H9 (cell line): ENCODE data around the gene KRTAP10-11. TPM values are rescaled to one million over a fixed set of nuclear protein-coding genes. Genes with fewer than 3 reads are reported as not detected.

Source experiments
- DNase-seq: peaks from one replicate; pipeline ENCODE4 v3.0.0-alpha.2; 2017
- H2AFZ ChIP-seq: one replicate; pipeline ENCODE4 v1.6.1; 2013; ENCODE audit warnings: mild to moderate bottlenecking, low read length, control low read depth, moderate library complexity
- H2AK5ac ChIP-seq: 2 replicates; pipeline ENCODE4 v1.6.1; 2013; ENCODE audit warnings: low read length, control low read depth, mixed read lengths; ENCODE audit not compliant: insufficient read length
- H2BK120ac ChIP-seq: one replicate; pipeline ENCODE4 v1.6.1; 2013; ENCODE audit warnings: low read depth, mild to moderate bottlenecking, low read length, control low read depth, inconsistent platforms; ENCODE audit not compliant: poor library complexity, severe bottlenecking
- H2BK12ac ChIP-seq: 2 replicates; pipeline ENCODE4 v1.6.1; 2013; ENCODE audit warnings: low read length, control low read depth, mixed read lengths, low read depth; ENCODE audit not compliant: insufficient read length
- H2BK15ac ChIP-seq: 2 replicates; pipeline ENCODE4 v1.6.1; 2013; ENCODE audit warnings: low read depth, low read length, control low read depth
- H2BK20ac ChIP-seq: one replicate; pipeline ENCODE4 v1.6.1; 2013; ENCODE audit warnings: low read depth, mild to moderate bottlenecking, low read length, control low read depth, inconsistent platforms; ENCODE audit not compliant: poor library complexity, severe bottlenecking
- H2BK5ac ChIP-seq: 2 replicates; pipeline ENCODE4 v1.6.1; 2013; ENCODE audit warnings: low read length, control low read depth, mixed read lengths; ENCODE audit not compliant: insufficient read length
- H3K14ac ChIP-seq: 2 replicates; pipeline ENCODE4 v1.6.1; 2013; ENCODE audit warnings: low read length, control low read depth; ENCODE audit not compliant: insufficient read depth
- H3K18ac ChIP-seq: 2 replicates; pipeline ENCODE4 v1.6.1; 2013; ENCODE audit warnings: low read depth, mild to moderate bottlenecking, mixed read lengths, low read length, control low read depth; ENCODE audit not compliant: insufficient read length
- H3K23ac ChIP-seq: 2 replicates; pipeline ENCODE4 v1.6.1; 2013; ENCODE audit warnings: low read length, control low read depth, mixed read lengths, low read depth; ENCODE audit not compliant: insufficient read length
- H3K23me2 ChIP-seq: 2 replicates; pipeline ENCODE4 v1.6.1; 2013; ENCODE audit warnings: low read depth, mild to moderate bottlenecking, mixed read lengths, low read length, control low read depth; ENCODE audit not compliant: insufficient read length, poor library complexity, severe bottlenecking
- H3K27ac ChIP-seq: 2 replicates; pipeline ENCODE4 v1.5.1; 2013; ENCODE audit warnings: low read length, control low read depth, mixed read lengths, low read depth; ENCODE audit not compliant: insufficient read length
- H3K27me3 ChIP-seq: 2 replicates; pipeline ENCODE4 v1.6.1; 2013; ENCODE audit warnings: low read length, control low read depth, inconsistent platforms; ENCODE audit not compliant: insufficient read depth
- H3K4ac ChIP-seq: 2 replicates; pipeline ENCODE4 v1.6.1; 2013; ENCODE audit warnings: low read depth, mild to moderate bottlenecking, control low read depth, inconsistent platforms, low read length, moderate library complexity
- H3K4me1 ChIP-seq: 2 replicates; pipeline ENCODE4 v1.6.1; 2013; ENCODE audit warnings: low read length, control low read depth, inconsistent platforms; ENCODE audit not compliant: insufficient read depth
- H3K4me2 ChIP-seq: 2 replicates; pipeline ENCODE4 v1.6.1; 2013; ENCODE audit warnings: low read length, control low read depth, mixed read lengths; ENCODE audit not compliant: insufficient read length, insufficient read depth
- H3K56ac ChIP-seq: 2 replicates; pipeline ENCODE4 v1.6.1; 2013; ENCODE audit warnings: low read depth, mild to moderate bottlenecking, mixed read lengths, low read length, control low read depth; ENCODE audit not compliant: insufficient read length
- H3K79me1 ChIP-seq: 2 replicates; pipeline ENCODE4 v1.6.1; 2013; ENCODE audit warnings: low read depth, mild to moderate bottlenecking, moderate library complexity, low read length, control low read depth, inconsistent platforms; ENCODE audit not compliant: insufficient read depth, poor library complexity, severe bottlenecking
- H3K79me2 ChIP-seq: 2 replicates; pipeline ENCODE4 v1.6.1; 2013; ENCODE audit warnings: low read length, control low read depth, inconsistent platforms; ENCODE audit not compliant: insufficient read depth
- H3K9ac ChIP-seq: 2 replicates; pipeline ENCODE4 v1.6.1; 2013; ENCODE audit warnings: low read length, control low read depth, mixed read lengths; ENCODE audit not compliant: insufficient read length; ENCODE audit errors: extremely low read depth
- H3K9me3 ChIP-seq: one replicate; pipeline ENCODE4 v1.6.1; 2013; ENCODE audit warnings: low read depth, low read length, inconsistent platforms; ENCODE audit not compliant: control insufficient read depth
- H3T11ph ChIP-seq: one replicate; pipeline ENCODE4 v1.6.1; 2013; ENCODE audit warnings: mild to moderate bottlenecking, low read length, control low read depth, inconsistent platforms
- H4K20me1 ChIP-seq: one replicate; pipeline ENCODE4 v1.6.1; 2013; ENCODE audit not compliant: control insufficient read depth, insufficient read length, insufficient read depth
- H4K5ac ChIP-seq: 2 replicates; pipeline ENCODE4 v1.6.1; 2013; ENCODE audit warnings: low read depth, mild to moderate bottlenecking, mixed read lengths, low read length, control low read depth; ENCODE audit not compliant: insufficient read length
- H4K8ac ChIP-seq: replicated peaks from 2 replicates; pipeline ENCODE4 v1.6.1; 2013; ENCODE audit warnings: low read length, control low read depth, mixed read lengths, low read depth; ENCODE audit not compliant: insufficient read length
- H4K91ac ChIP-seq: 2 replicates; pipeline ENCODE4 v1.6.1; 2013; ENCODE audit warnings: low read depth, mild to moderate bottlenecking, moderate library complexity, mixed read lengths, low read length, control low read depth; ENCODE audit not compliant: insufficient read length
- H3K27ac Mint-ChIP-seq, 3 experiments: 2 replicates in 2 of 3; 3 replicates in 1 of 3; pipeline ENCODE4 v1.8.0; 2020 to 2021; ENCODE audit warnings: mixed read lengths in 3 of 3, mild to moderate bottlenecking in 1 of 3, moderate library complexity in 1 of 3
- H3K27me3 Mint-ChIP-seq: 2 replicates; pipeline ENCODE4 v1.8.0; 2021; ENCODE audit warnings: low read depth, mild to moderate bottlenecking, moderate library complexity, mixed read lengths
- H3K36me3 Mint-ChIP-seq, 3 experiments: 2 replicates in 2 of 3; 3 replicates in 1 of 3; pipeline ENCODE4 v1.8.0; 2020 to 2021; ENCODE audit warnings: low read depth in 3 of 3, mixed read lengths in 3 of 3; ENCODE audit not compliant: insufficient read depth in 1 of 3
- H3K4me1 Mint-ChIP-seq, 2 experiments: 2 replicates each; pipeline ENCODE4 v1.8.0; 2020; ENCODE audit warnings: mixed read lengths in 2 of 2
- H3K4me3 Mint-ChIP-seq, 2 experiments: 2 replicates in 1 of 2; 3 replicates in 1 of 2; pipeline ENCODE4 v1.8.0; 2020 to 2021; ENCODE audit warnings: mild to moderate bottlenecking in 2 of 2, mixed read lengths in 2 of 2, moderate library complexity in 1 of 2
- H3K9me3 Mint-ChIP-seq, 2 experiments: 2 replicates in 1 of 2; 3 replicates in 1 of 2; pipeline ENCODE4 v1.8.0; 2020; ENCODE audit warnings: mild to moderate bottlenecking in 2 of 2, mixed read lengths in 2 of 2, moderate library complexity in 1 of 2
- CTCF ChIP-seq: fragments of 200-600 bp; sonication (generic); conservative IDR thresholded peaks from 3 replicates; pipeline ENCODE4 v1.8.0; 2021; ENCODE audit warnings: antibody characterized with exemption, mild to moderate bottlenecking
- WGBS: extraction: QIAGEN DNeasy Blood & Tissue Kit; methylation state at CpG from one replicate; pipeline ENCODE4 v1.1.7; 2013; ENCODE audit warnings: missing lambda C conversion rate, low lambda C conversion rate, mixed read lengths; ENCODE audit not compliant: insufficient read length; ENCODE audit errors: extremely low coverage; 5-methylcytosine and 5-hydroxymethylcytosine counted together
- total RNA-seq: library from RNA; stranded (reverse); gene quantifications from 2 replicates; pipeline ENCODE4 v1.2.1, GENCODE V29; 2021

The KRTAP10-11 gene
- total RNA-seq, 1 experiment from 2014 or later = not detected

- DNase-seq = no peak
- Histone ChIP-seq H4K20me1 (no peaks in the 10 kb centered on the region), H2AK5ac (no peak within 1 kb of the TSS), H4K91ac (no peak within 1 kb of the TSS), H3K23ac (no peak within 1 kb of the TSS), H3K9me3 (no peaks in the 10 kb centered on the region), H3K4me1 (no peaks in the 10 kb centered on the region), H3K18ac (no peak within 1 kb of the TSS), H3K79me1 (no peaks in the 10 kb centered on the region), H4K5ac (no peak within 1 kb of the TSS), H2BK20ac (no peak within 1 kb of the TSS), H3K4me2 (no peak within 1 kb of the TSS), H2BK12ac (no peak within 1 kb of the TSS), H3K9ac (no peak within 1 kb of the TSS), H3T11ph (no peak within 1 kb of the TSS), H4K8ac (no peak within 1 kb of the TSS), H3K23me2 (no peaks in the 10 kb centered on the region), H2BK120ac (no peak within 1 kb of the TSS), H3K56ac (no peak within 1 kb of the TSS), H2BK15ac (no peak within 1 kb of the TSS), H2BK5ac (no peak within 1 kb of the TSS), H3K27ac (no peak within 1 kb of the TSS), H3K4ac (no peak within 1 kb of the TSS), H3K27me3 (no peaks in the 10 kb centered on the region), H3K79me2 (no peaks in the 10 kb centered on the region), H3K14ac (no peak within 1 kb of the TSS), H2AFZ (no peak within 1 kb of the TSS)
- Mint-ChIP-seq H3K27me3 (peaks cover 22% of the 10 kb centered on the region), H3K36me3 (peaks cover 4 to 15% (median 8%) of the 10 kb centered on the region in 3 experiments), H3K27ac (no peak within 1 kb of the TSS), H3K4me3 (no peak within 1 kb of the TSS), H3K9me3 (peaks cover 15 to 16% of the 10 kb centered on the region in 2 experiments; a peak in 4 of 5 replicates), H3K4me1 (peaks cover 15 to 25% of the 10 kb centered on the region in 2 experiments)
- TF ChIP-seq CTCF = no peak
- no CpG with 5 or more reads among the region's 9 CpGs for WGBS
These were observed 8.5 kb downstream of the KRTAP10-11 start, which contains the start of gene KRTAP12-4 for GRCh38 chr21:44654576-44655175. KRTAP12-4 (minus strand) TSS chr21:44654659; CDS start chr21:44654614, 45 bp downstream.
